Activated naive CD8-positive, alpha-beta T cell treated with anti-CD3 and anti-CD28 coated beads, Interleukin-2, amount 50 U/mL, for 16 hours (primary cell): ENCODE results near the gene NUP214.
"Not testable (repeated sequence)": the region's sequence is repeated elsewhere in the genome, so short reads cannot be mapped to it uniquely, and the experiment has no call there.

Source experiments
- DNase-seq: peaks from one replicate; pipeline ENCODE4 v3.0.0-alpha.2; 2020; ENCODE audit warnings: low read depth, low spot score

The NUP214 gene

DNA sequence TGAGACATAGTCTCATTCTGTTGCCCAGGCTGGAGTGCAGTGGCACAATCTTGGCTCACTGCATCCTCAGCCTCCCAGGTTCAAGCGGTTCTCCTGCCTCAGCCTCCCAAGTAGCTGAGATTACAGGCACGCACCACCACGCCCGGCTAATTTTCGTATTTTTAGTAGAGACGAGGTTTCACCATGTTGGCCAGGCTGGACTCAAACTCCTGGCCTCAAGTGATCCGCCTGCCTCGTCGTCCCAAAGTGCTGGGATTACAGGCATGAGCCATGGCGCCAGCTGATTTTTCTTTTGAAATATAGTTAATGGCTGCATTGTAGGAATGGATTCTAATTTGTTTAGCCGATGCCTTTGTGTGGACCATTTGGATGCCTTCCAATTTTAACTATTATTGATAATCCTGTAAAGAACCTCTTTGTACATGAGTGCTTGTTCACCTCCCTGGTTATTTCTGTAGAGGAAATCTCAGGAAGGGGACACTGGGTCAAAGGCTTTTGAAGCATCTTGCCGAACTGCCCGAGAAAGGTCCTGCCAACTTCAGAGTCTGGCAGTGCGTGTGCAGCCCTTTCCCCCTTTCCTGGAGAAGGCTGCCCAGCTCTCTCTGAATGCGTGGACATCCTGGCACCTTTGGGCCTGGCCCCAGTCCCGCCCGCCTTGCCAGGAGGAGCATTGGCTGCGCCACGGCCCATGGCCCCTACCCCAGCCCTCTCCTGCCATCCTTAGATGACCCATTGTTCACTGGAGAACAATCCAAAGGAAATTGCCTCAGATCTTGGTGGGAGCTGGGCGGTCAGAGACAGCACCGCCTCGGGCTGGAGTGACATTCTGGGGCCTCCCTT is 8.9 kb upstream of the NUP214 start:
- no peak for DNase-seq

GRCh38 chr9:131117121-131117761 is 8.1 kb upstream of the NUP214 start:
- DNase-seq: no peak

DNA sequence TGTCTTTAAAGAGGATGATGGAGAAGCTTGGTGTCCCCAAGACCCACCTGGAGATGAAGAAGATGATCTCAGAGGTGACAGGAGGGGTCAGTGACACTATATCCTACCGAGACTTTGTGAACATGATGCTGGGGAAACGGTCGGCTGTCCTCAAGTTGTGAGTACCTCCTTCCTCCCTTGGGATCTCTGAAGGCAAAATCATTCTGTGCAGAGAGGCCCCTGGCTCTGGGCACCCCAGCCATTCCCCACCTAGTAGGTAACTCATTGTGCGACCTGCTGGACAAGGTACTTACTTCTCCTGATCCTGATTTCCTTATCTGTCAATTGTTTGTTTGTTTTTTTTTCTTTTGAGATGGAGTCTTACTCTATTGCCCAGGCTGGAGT is 7.6 kb upstream of the NUP214 start:
- DNase-seq: no peak

DNA sequence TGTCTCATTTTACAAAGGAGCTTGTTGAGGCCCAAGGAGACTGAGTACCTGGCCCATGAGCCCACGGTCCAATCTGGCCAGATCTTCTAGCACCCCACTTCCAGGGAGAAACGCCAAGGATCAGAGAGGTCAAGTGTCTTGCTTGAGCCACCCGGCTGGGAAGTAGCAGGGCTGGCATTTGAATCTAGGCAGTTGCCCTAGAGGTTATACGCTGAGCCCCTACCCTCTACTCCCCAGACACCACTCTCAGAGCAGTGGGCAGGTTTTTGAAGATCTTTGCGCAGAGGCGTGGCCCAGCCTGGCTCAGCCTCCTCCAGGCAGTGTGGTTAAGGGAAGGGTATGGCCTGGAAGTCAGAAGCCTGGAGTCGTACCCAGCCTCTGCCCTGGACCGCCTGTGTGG is 5.8 kb upstream of the NUP214 start:
- no peak for DNase-seq

DNA sequence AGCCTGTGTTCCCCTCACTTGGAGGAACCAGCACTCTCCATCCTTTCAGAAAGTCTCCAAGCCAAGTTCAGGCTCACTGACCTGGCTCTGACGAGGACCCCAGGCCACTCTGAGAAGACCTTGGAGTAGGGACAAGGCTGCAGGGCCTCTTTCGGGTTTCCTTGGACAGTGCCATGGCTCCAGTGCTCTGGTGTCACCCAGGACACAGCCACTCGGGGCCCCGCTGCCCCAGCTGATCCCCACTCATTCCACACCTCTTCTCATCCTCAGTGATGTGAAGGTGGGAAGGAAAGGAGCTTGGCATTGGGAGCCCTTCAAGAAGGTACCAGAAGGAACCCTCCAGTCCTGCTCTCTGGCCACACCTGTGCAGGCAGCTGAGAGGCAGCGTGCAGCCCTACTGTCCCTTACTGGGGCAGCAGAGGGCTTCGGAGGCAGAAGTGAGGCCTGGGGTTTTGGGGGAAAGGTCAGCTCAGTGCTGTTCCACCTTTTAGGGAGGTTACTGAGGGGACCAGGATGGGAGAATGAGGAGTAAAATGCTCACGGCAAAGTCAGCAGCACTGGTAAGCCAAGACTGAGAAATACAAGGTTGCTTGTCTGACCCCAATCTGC is 4.7 kb upstream of the NUP214 start:
- DNase-seq: no peak

- no peak for DNase-seq
These were observed 4.0 kb upstream of the NUP214 start for GRCh38 chr9:131121346-131121745.

- no peak for DNase-seq
These were observed 3.2 kb upstream of the NUP214 start for GRCh38 chr9:131122158-131122557.

DNA sequence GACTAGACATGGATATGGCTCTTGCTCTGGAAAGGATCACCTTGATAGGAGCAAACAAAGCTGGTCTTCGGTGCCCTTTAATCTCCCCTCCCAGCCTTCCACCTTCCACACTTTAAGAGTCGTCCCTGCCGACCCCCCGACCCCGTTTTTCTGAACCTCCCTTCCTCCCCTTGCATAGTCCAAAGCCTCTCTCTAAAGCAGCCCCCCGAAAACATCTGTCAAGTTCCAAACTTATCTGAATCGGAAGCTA is 423 bp upstream of the NUP214 start:
- DNase-seq: no peak

- DNase-seq: no peak
These were observed 657 bp downstream of the NUP214 start for GRCh38 chr9:131126059-131126426.

- DNase-seq: no peak
These were observed 3.8 kb downstream of the NUP214 start for GRCh38 chr9:131129183-131129582.

DNA sequence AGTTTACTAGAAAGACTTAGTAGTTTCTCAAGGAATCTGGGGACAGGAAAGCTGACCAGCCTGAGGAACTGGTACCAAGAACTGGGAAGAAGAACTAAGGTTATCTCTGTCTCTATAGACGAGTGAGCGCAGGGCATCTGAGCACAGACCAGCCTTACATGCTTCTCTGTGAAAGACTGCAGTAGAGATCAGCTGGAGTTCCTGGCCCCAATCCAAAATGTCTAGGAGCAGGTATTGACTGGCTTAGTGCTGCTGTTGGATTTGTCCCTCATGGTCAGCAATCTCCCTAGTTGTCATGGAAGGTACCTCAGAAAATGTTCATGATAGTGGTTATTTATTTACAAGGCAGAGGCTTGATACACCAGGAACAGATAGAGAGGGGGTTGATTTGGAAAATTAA is 13.3 kb downstream of the NUP214 start:
- no peak for DNase-seq

GRCh38 chr9:131140112-131140511 is 14.7 kb downstream of the NUP214 start:
- no peak for DNase-seq

- no peak for DNase-seq
These were observed 15.2 kb downstream of the NUP214 start for GRCh38 chr9:131140550-131140949.

DNA sequence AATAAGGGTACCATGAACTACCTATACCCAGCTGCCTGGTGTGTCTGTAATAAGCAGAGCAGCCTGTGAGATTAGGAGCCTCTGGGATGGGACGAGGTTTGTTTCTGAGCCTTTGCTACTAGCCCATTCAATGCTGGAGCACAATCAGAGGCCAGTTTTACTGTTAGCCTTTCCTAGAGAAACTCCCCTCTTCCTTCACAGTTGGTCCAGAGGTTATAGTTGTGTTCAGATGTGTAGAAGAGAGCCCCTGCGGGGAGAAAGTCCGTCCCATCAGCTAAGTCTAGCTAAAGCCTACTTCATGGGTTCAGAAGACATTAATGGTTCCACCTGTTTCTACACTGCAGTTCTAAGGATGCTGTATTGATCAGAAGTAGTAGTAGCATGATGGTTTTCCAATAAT is 16.8 kb downstream of the NUP214 start:
- no peak for DNase-seq

GRCh38 chr9:131144201-131144600 is 18.8 kb downstream of the NUP214 start:
- DNase-seq: no peak

DNA sequence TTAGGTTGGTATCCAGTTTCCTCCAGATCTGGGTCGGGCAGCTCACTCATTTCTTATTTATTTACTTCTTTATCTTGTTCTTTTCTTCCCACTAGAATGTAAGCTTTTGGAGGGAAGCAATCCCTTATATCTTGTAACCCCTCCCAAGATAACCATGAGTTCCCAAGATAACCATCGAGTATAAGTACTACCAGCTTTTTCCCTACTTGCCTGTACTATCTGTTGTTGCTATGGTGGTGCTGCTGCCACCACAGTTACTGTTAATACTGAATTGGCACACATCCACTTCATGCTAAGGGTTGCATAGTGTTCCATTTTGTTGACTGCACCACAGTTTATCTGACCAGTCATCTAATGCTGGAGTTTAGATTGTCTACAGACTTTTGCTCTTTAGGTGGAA is 19.9 kb downstream of the NUP214 start:
- no peak for DNase-seq

- DNase-seq: no peak
These were observed 20.8 kb downstream of the NUP214 start for GRCh38 chr9:131146186-131146585.

- no peak for DNase-seq
These were observed 22.9 kb downstream of the NUP214 start for GRCh38 chr9:131148276-131148675.

DNA sequence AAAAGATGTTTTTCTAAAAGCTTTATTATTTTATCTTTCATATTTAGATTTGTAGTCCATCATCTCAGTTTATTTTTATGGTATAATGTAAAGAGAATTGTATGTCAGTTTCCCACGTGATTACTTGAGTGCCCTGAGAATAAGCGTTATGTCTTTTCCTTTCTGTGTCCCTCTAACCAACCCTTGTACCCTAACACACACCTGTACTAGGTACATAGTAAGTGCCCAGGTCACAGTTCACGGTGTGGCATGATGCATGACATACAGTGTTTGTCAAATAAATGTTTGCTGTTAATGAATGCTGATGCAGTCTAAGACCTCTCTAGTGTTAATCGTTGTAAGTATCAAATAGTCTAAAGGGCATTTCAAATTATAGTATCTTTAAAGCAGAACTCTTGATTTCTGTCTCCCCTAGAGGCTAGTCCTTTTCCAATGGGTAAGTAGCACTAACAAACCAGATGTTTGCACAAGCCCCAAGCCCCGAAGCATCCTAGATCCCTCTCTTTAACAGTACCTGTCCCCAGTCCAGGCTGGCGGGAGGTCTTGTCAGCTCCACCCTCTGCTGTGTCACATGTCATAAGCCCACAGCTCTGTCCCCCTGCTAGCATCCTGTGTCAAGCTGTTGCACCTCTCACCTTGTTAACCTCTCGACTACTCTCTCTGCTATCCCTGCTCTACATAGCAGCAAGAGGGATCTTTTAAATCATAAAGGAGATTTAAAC is 23.7 kb downstream of the NUP214 start:
- DNase-seq: no peak

GRCh38 chr9:131149688-131150053 is 24.3 kb downstream of the NUP214 start:
- no peak for DNase-seq

DNA sequence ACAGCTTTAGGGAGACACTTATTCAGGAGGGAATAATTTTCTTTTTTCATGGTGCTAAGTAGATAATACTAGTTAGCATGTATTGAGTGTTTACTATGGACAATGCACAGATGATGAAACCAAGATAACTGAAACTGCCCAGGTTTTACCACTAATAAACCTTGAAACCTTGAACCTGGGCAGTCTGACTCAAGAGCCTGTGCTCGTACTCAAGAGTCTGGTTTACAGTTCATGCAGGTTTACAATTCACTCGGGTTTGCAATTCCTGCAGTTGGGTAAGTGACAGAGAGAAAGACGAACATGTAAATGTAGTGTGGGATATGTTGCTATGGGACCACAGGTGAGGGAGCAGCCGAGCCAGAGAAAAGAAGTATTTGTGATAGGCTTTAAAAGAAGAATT is 28.2 kb downstream of the NUP214 start:
- DNase-seq: no peak

DNA sequence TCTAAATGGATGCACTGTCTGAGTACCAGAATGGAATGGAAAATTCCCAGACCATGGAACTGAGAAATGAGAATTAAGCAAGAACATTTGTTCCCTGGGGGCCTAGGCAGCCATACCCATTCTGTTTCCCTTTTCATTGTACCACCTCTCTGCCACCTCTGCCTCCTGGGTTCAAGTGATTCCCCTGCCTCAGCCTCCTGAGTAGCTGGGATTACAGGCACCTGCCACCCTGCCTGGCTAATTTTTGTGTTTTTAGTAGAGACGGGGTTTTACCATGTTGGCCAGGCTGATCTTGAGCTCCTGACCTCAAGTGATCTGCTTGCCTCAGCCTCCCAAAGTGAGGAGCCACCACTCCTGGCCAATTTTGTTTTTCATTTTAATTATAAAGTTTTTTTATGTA is 33.3 kb downstream of the NUP214 start:
- DNase-seq: not testable (repeated sequence)
